Lung (tissue), 12 donors: Measurements from ENCODE around the gene FKBP5. TPM values are rescaled to one million over a fixed set of nuclear protein-coding genes. Genes with fewer than 3 reads are reported as not detected.

ENCODE experiments used
- ATAC-seq: fragments of 200-7000 bp; cut with Tn5 transposase; one replicate; pipeline ENCODE4 v1.9.1; 2020; ENCODE audit warnings: moderate number of reproducible peaks; ENCODE audit not compliant: insufficient read depth, low FRiP score
- DNase-seq, 3 donors: peaks; one replicate each; pipeline ENCODE4 v3.0.0-alpha.2; 2013 to 2017
- H3K27ac ChIP-seq, 2 donors: one replicate each; pipeline ENCODE4 v1.5.1; 2013; ENCODE audit warnings: mild to moderate bottlenecking in 2 of 2, moderate library complexity in 2 of 2, control low read depth in 1 of 2, inconsistent platforms in 1 of 2, low read depth in 1 of 2, low read length in 1 of 2
- H3K27me3 ChIP-seq, 3 donors: one replicate each; pipeline ENCODE4 v1.5.1; 2013; ENCODE audit warnings: low read length in 2 of 3; ENCODE audit not compliant: control insufficient read depth in 3 of 3, insufficient read depth in 3 of 3
- H3K36me3 ChIP-seq, 4 donors: one replicate each; pipeline ENCODE4 v1.5.1; 2013; ENCODE audit warnings: low read length in 4 of 4, mild to moderate bottlenecking in 1 of 4, moderate library complexity in 1 of 4; ENCODE audit not compliant: control insufficient read depth in 4 of 4, insufficient read depth in 4 of 4
- H3K4me1 ChIP-seq, 5 donors: one replicate each; pipeline ENCODE4 v1.5.1; 2013; ENCODE audit warnings: low read length in 5 of 5, mild to moderate bottlenecking in 2 of 5, moderate library complexity in 1 of 5; ENCODE audit not compliant: control insufficient read depth in 5 of 5, insufficient read depth in 5 of 5
- H3K4me3 ChIP-seq: one replicate; pipeline ENCODE4 v1.5.1; 2013; ENCODE audit warnings: mild to moderate bottlenecking, control low read depth, moderate library complexity
- H3K9ac ChIP-seq, 2 donors: one replicate each; pipeline ENCODE4 v1.5.1; 2013; ENCODE audit warnings: low read length in 2 of 2, control low read depth in 1 of 2; ENCODE audit not compliant: insufficient read depth in 1 of 2
- H3K9me3 ChIP-seq, 4 donors: one replicate each; pipeline ENCODE4 v1.5.1; 2013; ENCODE audit warnings: low read length in 3 of 4, mild to moderate bottlenecking in 1 of 4, moderate library complexity in 1 of 4; ENCODE audit not compliant: control insufficient read depth in 4 of 4, insufficient read depth in 3 of 4
- CTCF ChIP-seq: IDR thresholded peaks from 2 replicates; pipeline ENCODE4 v1.5.1; 2012; ENCODE audit warnings: mild to moderate bottlenecking; ENCODE audit errors: control extremely low read depth, extremely low read depth
- WGBS, 2 donors: extraction: QIAGEN DNeasy Blood & Tissue Kit; methylation state at CpG; one replicate each; pipeline ENCODE4 v1.1.7; 2013; 5-methylcytosine and 5-hydroxymethylcytosine counted together
- polyA plus RNA-seq, 2 donors: library from polyadenylated mRNA; stranded (reverse); fragments of 200-250 nt; gene quantifications; one replicate each; pipeline ENCODE4 v1.2.1, GENCODE V29; 2013
- total RNA-seq, 2 donors: library from RNA; depleted of rRNA in 1 of 2; stranded (reverse); fragments of >200 nt in 1 of 2; gene quantifications; one replicate each; pipeline ENCODE4 v1.2.1, GENCODE V29; 2014 to 2021
- donor health status: control.
- donor health status: control.
- donor health status: Bipolar disorder and iron deficiency.
- donor health status: healthy.
- donor health status: DM: yes; HTN: yes; CAD: no.

FKBP5 gene
- total and polyA plus RNA-seq, 4 donors: 25.9 to 245 (median 106) TPM

- Histone ChIP-seq H3K27me3 (peaks cover 0 to 4% (median 3%) of the 10 kb centered on the region in 3 donors), H3K9ac (no peak overlapping the region), H3K4me1 (peaks cover 0 to 8% (median 3%) of the 10 kb centered on the region in 5 donors), H3K4me3 (no peak overlapping the region), H3K36me3 (peaks cover 0 to 4% (median under 1%) of the 10 kb centered on the region in 4 donors), H3K27ac (no peak overlapping the region), H3K9me3 (no peaks in the 10 kb centered on the region)
- TF ChIP-seq CTCF: no peak
- WGBS, 2 donors: 49 to 65% methylated on average over 2 of the region's 2 CpGs
- no peak for DNase-seq
- no peak for ATAC-seq
Observed at GRCh38 chr6:35686436-35686835, 2.3 kb downstream of the FKBP5 start.

- no peak overlapping the region for H3K27ac ChIP-seq
- no peak for DNase-seq
- no peak for ATAC-seq
- peaks cover 0 to 4% (median 1%) of the 10 kb centered on the region in 4 donors for H3K36me3 ChIP-seq
- no peaks in the 10 kb centered on the region for H3K9me3 ChIP-seq
- TF ChIP-seq CTCF: no peak
- peaks cover 0 to 4% (median 2%) of the 10 kb centered on the region in 5 donors for H3K4me1 ChIP-seq
- H3K27me3 ChIP-seq: peaks cover 0 to 4% (median 3%) of the 10 kb centered on the region in 3 donors
- no peak overlapping the region for H3K4me3 ChIP-seq
- H3K9ac ChIP-seq: no peak overlapping the region
Observed at GRCh38 chr6:35683267-35683666, 5.4 kb downstream of the FKBP5 start.

- DNase-seq (no peak), ATAC-seq (no peak)
- Histone ChIP-seq H3K4me1 (peaks cover 0 to 6% (median 0%) of the 10 kb centered on the region in 5 donors), H3K27ac (no peak overlapping the region), H3K36me3 (peaks cover 0 to 4% (median 1%) of the 10 kb centered on the region in 4 donors), H3K9ac (no peak overlapping the region), H3K27me3 (no peaks in the 10 kb centered on the region), H3K4me3 (no peak overlapping the region), H3K9me3 (no peaks in the 10 kb centered on the region)
- TF ChIP-seq CTCF: no peak
- WGBS, 2 donors: 92 to 94% methylated on average over 1 of the region's 1 CpG
Observed at GRCh38 chr6:35681298-35681697, 7.4 kb downstream of the FKBP5 start.

- Histone ChIP-seq H3K9me3 (no peaks in the 10 kb centered on the region), H3K27ac (no peak overlapping the region), H3K4me1 (peaks cover 0 to 10% (median 4%) of the 10 kb centered on the region in 5 donors), H3K27me3 (no peaks in the 10 kb centered on the region), H3K4me3 (no peak overlapping the region), H3K9ac (no peak overlapping the region), H3K36me3 (peaks cover 0 to 4% (median 1%) of the 10 kb centered on the region in 4 donors)
- ATAC-seq (no peak), DNase-seq (no peak)
- TF ChIP-seq CTCF: no peak
- 98 to 100% methylated on average over 1 of the region's 1 CpG for WGBS, 2 donors
Observed at GRCh38 chr6:35679399-35679798, 9.3 kb downstream of the FKBP5 start.
